Muscle of arm (tissue), 12 donors: Measurements from ENCODE around the gene ATG9B. TPM values are rescaled to one million over a fixed set of nuclear protein-coding genes. Genes with fewer than 3 reads are reported as not detected.
A peak's percentile ranks its signal among the peaks of the same experiment; 100 is the strongest.

Experiments used
- DNase-seq: peaks from one replicate; pipeline ENCODE4 v3.0.0-alpha.2; 2013
- polyA plus RNA-seq, 12 donors: library from polyadenylated mRNA; unstranded; fragments of 120-200 nt; gene quantifications; one replicate each; pipeline ENCODE4 v1.2.1, GENCODE V29; 2013; ENCODE audit not compliant: insufficient read length in 12 of 12

Gene ATG9B
- polyA plus RNA-seq, 12 donors: 0.51 to 2.3 (median 0.89) TPM; not detected in 2

DNA sequence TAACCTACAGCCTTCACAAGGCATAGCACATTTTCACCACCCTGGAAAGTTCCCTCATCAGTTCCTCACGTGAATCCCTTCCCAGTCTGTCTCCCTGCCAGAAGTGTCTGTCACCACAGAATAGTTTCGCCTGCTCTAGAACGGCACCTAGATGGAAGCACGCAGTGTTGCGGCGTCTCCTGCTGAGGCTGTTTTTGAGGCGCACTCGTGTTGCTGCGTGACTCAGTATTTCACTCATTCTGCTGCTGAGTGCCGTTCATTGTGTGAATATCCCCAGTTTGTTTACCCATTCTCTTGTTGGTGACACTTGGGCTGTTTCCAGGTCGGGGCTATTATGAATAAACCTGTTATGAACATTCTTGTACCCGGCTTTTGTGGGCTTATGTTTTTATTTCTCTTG lies 20.7 kb downstream of the ATG9B start:
- no peak for DNase-seq

DNA sequence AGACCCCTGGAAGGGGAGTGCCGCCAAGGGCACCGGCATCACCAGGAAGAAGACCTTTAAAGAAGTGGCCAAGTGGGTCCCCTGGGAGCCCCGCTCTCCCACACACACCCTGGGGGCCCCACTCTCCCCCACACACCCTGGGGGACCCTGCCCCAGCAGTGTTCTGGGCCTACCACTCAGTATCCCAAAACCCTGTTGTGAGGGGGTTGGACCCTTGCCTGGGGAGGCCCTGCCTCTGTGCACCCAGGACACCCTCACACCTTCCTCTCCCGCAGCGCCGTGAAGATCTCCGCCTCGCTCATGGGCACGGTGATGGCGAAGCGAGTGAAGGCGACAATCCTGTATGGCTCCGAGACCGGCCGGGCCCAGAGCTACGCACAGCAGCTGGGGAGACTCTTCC lies 22.7 kb downstream of the ATG9B start:
- DNase-seq: no peak

DNA sequence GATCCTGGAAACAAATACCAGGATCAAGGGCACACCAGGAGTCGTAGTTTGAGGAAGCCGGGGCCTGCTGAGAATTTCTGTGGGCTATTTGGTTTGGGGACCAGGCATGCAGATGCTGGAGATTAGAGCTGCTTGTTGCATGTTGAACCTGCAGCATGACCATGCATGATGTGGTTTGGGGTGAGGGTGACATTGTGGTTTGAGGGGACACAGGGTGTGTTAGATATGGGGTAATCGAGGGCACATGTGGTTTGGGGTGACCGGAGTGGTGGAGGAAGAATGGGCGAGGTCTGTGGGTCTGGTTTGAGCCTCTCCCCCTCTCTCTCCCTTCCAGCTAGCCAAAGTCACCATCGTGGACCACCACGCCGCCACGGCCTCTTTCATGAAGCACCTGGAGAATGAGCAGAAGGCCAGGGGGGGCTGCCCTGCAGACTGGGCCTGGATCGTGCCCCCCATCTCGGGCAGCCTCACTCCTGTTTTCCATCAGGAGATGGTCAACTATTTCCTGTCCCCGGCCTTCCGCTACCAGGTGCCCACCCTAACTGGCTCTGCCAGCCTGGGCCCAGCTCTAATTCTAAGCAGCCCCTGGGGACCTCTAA lies 23.3 kb downstream of the ATG9B start:
- DNase-seq: no peak

DNA sequence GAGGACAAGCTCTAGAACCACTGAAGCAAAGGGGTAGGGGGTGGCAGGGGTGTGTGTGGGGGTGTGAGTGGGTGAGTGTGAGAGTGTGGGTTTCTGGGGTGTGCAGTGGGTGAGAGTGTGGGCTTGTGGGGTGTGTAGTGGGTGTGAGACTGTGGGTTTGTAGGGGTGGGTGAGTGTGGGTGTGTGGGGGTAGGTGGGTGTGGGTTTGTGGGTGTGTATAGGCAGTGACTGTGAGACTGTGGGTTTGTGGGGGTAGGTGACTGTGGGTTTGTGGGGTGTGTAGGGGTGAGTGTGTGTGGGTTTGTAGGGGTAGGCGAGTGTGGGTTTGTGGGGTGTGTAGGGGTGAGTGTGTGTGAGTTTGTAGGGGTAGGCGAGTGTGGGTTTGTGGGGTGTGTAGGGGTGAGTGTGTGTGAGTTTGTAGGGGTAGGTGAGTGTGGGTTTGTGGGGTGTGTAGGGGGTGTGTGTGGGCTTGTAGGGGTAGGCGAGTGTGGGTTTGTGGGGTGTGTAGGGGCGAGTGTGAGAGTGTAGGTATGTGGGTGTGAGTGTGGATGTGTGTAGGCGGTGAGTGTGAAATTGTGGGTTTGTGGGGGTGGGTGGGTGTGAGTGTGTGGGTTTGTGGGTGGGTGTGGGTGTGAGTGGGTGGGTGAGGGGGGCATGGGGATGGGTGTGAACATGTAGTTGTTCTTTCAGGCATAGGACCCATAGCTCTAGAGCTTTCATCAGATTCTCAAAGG lies 24.6 kb downstream of the ATG9B start:
- DNase-seq: no peak

DNA sequence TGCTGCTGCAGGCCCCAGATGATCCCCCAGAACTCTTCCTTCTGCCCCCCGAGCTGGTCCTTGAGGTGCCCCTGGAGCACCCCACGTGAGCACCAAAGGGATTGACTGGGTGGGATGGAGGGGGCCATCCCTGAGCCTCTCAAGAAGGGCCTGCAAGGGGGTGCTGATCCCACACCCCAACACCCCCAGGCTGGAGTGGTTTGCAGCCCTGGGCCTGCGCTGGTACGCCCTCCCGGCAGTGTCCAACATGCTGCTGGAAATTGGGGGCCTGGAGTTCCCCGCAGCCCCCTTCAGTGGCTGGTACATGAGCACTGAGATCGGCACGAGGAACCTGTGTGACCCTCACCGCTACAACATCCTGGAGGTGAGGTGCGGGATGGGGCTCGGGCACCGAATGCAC lies 25.3 kb downstream of the ATG9B start:
- no peak for DNase-seq

DNA sequence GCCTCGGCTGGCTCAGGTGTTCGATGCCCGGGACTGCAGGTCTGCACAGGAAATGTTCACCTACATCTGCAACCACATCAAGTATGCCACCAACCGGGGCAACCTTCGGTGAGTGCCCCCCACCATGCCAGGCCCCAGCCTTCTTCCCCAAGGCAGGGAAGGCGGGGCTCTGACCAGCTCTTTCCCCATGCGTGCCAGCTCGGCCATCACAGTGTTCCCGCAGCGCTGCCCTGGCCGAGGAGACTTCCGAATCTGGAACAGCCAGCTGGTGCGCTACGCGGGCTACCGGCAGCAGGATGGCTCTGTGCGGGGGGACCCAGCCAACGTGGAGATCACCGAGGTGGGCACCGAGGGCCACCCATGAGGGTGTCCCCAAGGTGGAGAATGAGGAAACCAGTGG lies 26.0 kb downstream of the ATG9B start:
- DNase-seq: no peak

DNA sequence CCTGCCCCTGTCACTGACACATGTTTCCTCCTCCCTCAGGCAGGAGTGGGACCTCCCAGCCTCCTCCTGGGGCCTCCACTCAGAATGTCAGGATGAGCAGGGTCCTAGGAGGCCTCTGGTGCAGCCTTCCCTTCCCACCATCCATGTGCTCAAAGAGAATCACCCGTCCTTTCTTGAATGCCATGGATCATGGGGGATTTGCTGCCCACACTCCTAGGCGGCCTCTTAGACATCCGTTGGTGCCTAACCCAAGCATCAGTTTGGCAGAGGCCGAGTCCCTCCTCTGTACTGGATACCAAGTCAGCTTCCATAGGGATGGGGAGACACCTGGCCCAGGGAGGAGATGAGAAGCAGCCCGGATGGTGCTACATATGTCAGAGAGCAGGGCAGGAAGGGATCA lies 26.5 kb downstream of the ATG9B start:
- no peak for DNase-seq

DNA sequence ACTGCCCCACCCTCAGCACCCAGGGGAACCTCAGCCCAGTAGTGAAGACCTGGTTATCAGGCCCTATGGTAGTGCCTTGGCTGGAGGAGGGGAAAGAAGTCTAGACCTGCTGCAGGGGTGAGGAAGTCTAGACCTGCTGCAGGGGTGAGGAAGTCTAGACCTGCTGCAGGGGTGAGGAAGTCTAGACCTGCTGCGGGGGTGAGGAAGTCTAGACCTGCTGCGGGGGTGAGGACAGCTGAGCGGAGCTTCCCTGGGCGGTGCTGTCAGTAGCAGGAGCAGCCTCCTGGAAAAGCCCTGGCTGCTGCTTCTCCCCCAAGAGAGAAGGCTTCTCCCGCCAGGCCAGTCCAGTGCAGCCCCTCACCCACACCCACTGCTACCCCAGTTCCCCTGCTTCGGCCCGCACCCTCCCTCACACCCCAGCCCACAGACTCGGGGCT lies 27.2 kb downstream of the ATG9B start:
- no peak for DNase-seq

DNA sequence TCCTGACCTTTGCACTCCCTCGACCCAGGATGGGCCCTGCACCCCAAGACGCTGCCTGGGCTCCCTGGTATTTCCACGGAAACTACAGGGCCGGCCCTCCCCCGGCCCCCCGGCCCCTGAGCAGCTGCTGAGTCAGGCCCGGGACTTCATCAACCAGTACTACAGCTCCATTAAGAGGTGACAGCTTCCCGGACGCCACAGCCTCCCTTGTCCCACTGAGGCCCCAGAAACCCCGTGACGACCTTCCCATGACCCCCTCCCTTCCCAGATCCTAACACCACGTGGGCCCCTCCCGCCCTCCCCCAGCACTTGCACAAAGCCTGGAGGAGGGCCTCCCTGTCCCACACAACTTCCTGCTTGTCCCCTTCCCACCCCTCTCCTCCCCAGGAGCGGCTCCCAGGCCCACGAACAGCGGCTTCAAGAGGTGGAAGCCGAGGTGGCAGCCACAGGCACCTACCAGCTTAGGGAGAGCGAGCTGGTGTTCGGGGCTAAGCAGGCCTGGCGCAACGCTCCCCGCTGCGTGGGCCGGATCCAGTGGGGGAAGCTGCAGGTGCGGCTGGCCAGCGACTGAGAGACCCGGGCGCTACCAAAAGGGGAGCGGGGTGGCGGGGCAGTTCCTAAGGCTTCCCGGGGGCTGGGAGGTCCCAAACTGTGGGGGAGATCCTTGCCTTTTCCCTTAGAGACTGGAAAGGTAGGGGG lies 27.8 kb downstream of the ATG9B start:
- DNase-seq: no peak

DNA sequence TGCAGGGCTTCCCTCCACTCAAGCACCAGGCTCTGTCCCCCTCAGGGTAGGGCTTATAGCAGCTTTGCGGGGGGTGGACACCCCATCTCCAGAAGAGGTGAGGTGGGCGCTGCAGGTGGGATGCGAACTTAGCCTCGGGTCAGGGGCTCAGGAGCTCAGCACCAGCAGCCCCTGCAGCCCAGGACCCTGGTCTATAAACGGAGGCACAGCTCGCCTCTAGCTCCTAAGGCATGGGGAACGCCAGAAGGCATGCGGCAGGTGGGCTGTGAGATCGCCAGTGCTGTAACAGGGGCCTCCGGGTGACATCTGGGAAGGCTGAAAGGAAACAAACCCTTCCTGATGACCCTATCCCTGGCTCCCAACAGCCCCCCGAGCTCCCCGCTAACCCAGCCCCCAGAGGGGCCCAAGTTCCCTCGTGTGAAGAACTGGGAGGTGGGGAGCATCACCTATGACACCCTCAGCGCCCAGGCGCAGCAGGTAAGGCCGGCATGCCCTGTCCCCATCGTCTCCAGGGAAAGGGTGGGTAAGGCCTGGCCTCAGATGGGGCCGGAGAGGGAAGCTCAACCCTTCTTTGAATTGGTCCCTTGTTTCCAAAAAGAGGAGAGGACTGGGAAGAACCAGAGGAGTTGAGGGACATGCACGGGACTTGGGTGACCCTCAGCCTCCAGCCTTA lies 29.3 kb downstream of the ATG9B start:
- no peak for DNase-seq

DNA sequence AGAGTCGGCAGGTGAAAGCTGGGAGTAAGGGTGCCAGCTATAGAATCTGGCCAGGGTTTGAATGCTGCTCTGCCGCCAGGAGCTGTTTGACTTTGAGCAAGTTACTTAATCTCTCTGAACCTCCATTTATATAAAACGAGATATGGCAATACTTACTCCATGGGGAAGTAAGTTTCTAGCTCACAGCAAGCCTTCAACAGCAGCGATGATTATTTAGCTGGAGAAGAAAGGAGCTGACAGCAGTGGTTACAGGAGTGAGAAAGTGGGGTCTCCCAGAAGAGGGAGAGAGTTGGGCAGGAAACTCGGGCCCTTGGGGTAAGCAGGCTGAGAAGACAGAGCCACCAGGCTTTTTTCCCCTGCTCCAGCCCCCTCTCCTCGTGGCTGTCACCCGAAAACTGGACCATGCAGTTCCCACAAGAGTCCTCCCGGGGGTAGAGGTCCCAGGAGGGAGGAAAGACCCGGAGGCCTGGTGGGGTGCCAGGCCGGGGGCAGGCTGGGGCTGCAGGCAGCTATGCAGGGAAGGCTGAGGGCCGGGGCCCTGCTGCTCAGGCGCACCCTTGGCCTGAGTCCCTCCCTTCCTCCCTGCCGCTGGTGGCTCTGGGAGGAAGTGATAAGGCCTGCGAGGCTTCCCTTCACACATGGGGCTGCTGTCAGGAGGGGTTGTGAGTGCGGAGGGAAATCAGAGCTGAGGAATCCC lies 30.0 kb downstream of the ATG9B start:
- DNase-seq: no peak

DNA sequence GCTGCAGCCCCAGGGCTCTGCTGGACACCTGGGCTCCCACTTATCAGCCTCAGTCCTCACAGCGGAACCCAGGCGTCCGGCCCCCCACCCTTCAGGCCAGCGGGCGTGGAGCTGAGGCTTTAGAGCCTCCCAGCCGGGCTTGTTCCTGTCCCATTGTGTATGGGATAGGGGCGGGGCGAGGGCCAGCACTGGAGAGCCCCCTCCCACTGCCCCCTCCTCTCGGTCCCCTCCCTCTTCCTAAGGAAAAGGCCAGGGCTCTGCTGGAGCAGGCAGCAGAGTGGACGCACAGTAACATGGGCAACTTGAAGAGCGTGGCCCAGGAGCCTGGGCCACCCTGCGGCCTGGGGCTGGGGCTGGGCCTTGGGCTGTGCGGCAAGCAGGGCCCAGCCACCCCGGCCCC lies 30.8 kb downstream of the ATG9B start:
- DNase-seq: no peak

DNA sequence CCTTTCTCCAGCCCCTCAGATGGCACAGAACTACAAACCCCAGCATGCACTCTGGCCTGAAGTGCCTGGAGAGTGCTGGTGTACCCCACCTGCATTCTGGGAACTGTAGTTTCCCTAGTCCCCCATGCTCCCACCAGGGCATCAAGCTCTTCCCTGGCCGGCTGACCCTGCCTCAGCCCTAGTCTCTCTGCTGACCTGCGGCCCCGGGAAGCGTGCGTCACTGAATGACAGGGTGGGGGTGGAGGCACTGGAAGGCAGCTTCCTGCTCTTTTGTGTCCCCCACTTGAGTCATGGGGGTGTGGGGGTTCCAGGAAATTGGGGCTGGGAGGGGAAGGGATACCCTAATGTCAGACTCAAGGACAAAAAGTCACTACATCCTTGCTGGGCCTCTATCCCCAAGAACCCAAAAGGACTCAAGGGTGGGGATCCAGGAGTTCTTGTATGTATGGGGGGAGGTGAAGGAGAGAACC lies 31.4 kb downstream of the ATG9B start:
- DNase-seq: no peak

DNA sequence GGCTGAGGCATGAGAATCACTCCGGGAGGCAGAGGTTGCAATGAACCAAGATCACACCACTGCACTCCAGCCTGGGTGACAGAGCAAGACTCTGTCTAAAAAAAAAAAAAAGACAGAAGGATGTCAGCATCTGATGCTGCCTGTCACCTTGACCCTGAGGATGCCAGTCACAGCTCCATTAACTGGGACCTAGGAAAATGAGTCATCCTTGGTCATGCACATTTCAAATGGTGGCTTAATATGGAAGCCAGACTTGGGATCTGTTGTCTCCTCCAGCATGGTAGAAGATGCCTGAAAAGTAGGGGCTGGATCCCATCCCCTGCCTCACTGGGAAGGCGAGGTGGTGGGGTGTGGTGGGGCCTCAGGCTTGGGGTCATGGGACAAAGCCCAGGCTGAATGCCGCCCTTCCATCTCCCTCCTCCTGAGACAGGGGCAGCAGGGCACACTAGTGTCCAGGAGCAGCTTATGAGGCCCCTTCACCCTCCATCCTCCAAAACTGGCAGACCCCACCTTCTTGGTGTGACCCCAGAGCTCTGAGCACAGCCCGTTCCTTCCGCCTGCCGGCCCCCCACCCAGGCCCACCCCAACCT lies 32.1 kb downstream of the ATG9B start:
- DNase-seq: no peak

DNA sequence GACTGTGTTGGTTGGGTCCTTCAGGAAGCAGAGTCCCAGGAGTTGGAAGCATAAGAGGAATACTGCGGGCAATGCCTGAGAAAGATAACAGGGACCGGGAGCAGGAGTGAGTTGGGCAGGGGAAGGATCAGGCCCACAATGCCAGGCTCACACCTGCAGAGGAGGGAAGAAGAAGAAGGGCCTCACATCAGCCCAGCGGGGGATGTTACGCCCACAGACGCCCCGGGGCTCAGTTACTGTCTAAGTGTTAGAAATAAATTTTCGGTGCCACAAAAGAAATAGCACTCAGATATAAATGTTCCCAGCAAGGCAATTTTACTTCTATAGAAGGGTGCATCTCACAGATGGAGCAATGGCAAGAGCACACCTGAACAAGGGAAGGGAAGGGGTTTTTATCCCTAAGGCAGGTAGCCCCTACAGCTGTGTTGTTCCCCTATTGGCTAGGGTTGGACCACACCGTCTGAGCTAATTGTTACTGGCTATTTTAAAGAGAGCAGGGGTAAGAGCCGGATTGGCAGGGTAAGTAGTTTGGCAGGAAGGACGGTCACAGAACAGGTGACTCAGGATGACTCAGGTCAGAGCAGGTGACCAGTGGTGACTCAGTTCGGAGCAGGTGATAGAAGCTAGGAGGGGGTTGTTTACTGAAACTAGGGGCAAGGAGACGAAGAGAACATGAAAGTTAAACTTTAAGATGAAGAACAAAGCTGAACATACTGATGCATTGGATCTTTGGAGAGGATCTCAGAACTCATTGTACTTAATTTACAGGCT lies 33.7 kb downstream of the ATG9B start, which contains the start of gene NOS3:
Gene NOS3, plus strand, starts transcription at position 602 of the 771 bp plus-strand sequence. CDS start 2,787 bp downstream, outside the sequence.
- no peak for DNase-seq

DNA sequence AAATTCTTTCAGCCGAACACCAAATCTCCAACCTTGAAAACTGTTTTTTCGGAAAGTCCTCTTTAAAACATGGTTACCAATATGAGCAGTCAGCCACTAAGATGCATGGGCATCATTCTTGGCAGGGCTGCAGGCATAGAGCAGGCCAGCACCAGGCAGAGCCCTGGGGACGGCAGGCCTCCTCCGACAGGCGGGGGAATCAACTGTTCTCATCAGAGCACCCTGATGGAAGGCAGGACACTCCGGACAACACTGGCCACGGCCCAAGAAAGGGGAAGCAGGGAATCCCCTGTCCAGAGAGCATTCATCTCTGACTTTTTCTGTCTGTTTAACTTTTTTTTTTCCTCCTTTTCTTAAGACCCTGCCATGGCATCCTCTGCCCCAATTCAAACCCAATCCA lies 34.8 kb downstream of the ATG9B start:
- DNase-seq: no peak

DNA sequence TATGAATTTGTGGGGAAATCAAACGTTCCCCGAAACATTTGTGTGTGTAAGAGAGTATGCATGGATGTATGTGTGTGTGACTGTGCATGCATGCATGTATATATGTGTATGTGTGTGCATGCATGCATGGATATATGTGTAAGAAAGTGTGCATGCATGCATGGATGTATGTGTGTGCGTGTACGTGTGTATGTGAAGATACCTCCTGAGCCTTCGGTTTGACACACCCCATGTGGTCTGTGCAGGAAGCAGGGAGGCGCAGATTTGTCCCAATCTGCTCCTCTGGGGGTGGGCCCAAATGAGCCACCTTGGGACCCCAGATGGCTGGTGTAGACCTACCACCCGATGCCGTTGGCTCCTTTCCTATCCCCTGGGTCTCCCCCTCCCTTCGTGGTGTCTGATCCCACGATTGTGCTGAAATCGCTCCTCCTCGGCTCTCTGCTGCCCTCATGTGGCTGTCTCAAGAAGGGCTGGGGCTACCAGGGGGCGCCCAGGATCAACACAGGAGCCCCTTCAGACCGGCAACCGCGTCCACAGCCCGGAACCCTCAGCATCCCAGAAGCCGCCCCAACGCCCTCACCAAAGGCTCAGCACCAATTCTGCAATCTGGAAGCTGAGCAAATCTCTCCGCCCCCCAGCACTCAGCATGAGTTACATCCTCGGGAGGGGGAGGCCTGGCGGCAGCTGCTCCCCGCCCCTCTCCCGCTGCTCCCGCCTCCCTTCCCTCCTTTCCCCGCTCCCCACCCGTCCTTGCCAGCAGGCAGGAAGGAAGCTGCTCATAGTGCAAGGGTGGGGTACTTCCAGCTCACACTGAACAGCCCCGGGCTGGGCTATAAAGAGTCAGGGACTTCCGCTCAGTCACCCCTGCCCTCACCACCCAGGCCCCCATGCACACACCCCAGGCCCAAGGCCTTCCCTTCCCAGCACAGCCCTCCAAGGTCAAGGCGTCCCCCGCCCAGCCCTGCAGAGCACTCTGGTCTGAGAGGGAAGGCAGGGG lies 35.8 kb downstream of the ATG9B start:
- peak; percentile 66 for DNase-seq

DNA sequence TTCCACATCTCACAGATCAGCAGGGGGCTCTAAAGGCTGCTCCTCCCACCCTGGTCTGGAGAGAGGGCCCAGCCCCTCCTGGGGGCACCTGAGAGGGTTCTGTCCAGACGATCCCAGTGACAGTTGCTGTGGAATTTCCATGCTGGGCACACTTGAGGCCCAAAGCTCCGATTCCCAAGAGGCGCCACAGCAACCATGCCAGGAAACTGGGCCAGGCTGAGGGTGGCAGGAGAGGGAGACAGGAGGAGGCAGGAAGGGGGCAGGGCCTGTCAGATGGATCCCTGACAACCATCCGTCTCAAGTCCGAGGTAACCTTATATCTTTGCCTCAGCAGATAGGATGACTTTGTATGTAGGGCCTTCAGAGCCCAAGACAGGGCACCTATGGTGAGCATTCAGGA lies 37.7 kb downstream of the ATG9B start:
- DNase-seq: no peak

DNA sequence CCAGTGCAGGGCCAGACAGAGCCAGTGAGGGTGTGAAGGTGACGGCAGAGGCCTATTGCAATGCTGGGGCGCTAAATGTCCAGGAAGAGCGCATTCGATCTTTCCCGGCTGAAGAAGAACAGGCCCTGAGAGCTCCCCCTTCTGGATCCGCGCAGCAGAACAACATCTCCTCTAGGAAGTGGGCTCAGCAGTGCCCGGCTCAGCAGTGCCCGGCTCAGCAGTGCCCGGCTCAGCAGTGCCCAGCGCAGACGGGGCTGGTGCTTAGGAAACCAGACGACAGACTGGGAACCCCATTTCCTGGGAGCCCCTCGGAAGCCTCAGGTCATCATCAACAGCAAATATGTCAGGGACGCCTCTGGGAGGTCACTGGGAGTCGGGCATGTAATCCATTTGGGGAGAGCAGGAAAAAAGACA lies 38.2 kb downstream of the ATG9B start:
- no peak for DNase-seq
